ENCODE data around the gene LRPPRC.
A peak's percentile ranks its signal among the peaks of the same experiment; 100 is the strongest.
"Not testable (repeated sequence)": the region's sequence is repeated elsewhere in the genome, so short reads cannot be mapped to it uniquely, and the experiment has no call there.

Gene LRPPRC

DNA sequence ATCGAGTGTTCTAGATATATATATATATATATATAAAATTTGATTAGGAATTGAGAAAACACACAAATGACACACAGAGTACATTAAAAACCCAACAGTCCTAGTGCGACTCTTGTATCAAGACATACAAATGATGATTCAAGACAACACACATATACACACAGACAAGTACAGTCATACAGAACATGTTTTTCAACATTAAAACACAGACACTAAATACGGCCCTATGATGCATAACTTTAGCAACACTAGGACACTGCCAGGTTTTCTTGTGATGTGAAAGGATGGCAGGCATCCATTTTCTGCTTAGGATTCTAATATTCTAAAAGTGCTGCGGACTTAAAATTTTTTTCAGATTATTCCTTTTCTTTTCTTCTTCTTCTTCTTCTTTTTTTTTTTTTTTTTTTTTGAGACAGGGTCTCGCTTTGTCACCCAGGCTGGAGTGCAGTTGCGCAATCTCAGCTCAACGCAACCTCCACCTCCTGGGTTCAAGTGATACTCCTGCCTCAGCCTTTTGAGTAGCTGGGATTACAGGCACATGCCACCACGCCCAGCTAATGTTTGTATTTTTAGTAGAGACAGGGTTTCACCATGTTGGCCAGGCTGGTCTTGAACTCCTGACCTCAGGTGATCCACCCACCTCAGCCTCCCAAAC lies 84.5 kb downstream of the LRPPRC start:
- DNase-seq (ENCODE audit: low read depth in 2 of 2, low spot score in 1 of 2): not testable (repeated sequence)

DNA sequence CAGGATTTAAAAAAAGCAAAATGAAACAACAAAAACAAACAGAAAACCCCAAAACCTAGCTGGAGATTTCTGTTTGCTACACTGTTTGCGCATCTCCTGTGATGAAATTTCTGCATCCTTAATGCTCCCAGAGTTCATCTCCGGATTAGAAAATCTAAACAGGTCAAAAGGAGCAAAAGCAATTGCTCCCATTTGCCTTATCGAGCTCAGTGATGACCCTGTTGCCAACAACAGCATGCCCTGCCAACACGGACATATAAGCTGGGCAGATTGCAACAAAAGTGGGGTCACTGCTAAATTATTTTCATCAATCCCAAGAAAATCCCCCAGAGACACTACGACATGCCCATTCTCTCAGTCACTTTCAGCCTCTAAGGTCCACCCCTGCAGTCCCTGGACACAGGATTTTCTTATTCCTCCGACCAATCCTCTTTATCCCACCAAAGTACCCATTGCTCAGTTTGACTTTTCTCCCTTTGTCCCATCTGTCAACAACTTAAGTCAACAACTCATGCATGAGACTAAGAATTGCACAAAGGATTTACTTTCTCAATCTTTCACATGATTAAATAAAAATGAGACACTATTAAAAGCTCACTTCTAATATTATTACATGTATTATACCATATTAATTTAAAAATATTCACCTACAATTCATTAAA lies 89.2 kb downstream of the LRPPRC start:
- DNase-seq (ENCODE audit: low read depth in 2 of 2, low spot score in 1 of 2): no peak

- no peak for DNase-seq (ENCODE audit: low read depth in 2 of 2, low spot score in 1 of 2)
Observed at GRCh38 chr2:43905871-43906270, 89.9 kb downstream of the LRPPRC start.

DNA sequence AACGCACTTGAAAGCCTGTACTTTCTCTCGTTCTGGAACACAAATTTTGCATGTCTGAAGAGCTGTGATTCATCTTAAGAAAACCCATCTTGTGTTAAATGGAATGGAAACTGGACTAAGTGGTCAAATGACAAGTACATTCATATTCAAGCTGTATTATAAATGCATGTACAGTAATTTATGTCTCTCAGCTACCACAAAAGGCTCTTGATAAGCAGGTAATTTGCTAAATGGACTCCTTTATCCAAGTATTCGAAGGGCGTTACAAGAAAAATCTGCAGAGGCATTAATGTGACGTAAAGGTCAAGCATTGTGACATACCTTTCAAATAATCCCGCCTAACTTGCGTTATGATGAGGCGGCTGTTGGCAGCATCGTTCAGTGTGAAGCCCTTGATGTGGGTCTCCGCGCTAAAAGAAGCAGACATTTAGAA lies 90.4 kb downstream of the LRPPRC start:
- DNase-seq (ENCODE audit: low read depth in 2 of 2, low spot score in 1 of 2): no peak

GRCh38 chr2:43899589-43899988 lies 96.2 kb downstream of the LRPPRC start:
- DNase-seq (ENCODE audit: low read depth in 2 of 2, low spot score in 1 of 2): no peak

DNA sequence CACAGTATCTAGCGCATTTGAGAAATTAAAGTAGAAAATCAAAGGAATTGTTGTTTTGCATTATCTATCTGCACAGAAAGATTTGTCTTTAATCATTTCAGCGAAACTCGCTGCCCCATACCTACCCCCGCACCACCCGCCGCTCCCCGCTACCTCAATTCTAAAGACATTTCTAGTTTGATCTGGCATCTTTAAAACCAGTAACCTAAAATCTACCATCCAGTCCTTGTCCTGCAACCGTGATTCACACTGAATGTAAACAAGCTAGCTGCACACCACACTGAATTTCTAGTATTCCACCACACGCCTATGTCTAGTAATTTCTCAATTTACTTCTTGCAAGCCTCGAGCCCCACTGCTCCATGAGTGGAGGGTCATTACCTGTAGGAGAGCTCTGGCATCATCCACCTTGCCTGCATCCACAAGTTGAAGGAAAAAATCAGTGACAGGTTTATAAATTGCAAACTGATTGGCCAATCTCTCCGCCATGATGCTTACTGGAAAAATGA lies 96.9 kb downstream of the LRPPRC start:
- DNase-seq (ENCODE audit: low read depth in 2 of 2, low spot score in 1 of 2): no peak

- DNase-seq (ENCODE audit: low read depth in 2 of 2, low spot score in 1 of 2): no peak
Observed at GRCh38 chr2:43898134-43898837, 97.5 kb downstream of the LRPPRC start.

DNA sequence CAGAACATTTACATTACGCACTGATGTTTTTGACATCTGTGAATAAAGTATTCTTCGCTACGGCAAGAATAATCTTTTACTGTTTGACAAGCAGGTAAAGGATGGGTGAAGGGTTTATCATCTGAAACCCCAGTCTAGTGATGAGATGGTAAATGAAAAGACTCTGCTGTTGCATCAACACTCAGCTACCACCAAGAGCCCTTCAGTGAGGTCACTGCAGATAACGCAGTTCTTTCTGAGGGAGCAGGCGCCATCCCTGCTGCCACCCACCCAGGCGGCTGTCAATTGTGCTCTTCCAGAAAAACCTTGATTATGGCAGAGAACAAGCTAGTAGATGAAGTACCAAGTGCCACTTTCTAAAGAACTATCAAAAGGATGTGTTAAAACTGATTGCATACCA lies 98.3 kb downstream of the LRPPRC start:
- no peak for DNase-seq (ENCODE audit: low read depth in 2 of 2, low spot score in 1 of 2)

DNA sequence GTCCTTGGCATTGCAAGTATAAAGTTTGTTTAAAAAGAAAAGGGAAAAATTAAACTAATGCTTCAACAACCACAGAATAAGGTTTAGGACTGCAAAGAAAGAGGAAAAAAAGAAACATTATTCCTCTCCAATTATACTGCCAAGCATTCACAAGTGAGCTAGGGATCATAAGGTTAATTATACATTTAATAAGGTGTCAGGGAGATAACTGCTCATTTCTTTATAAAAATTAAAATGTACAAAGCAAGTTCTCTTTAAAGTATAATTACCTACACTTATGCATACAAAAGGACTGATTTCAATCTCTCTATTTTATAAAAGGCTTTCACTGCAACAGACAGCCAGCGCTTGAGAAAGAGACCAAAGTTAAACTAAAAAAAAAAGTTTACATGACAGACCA lies 98.9 kb downstream of the LRPPRC start:
- DNase-seq (ENCODE audit: low read depth in 2 of 2, low spot score in 1 of 2): no peak

- DNase-seq (ENCODE audit: low read depth in 2 of 2, low spot score in 1 of 2): no peak
Observed at GRCh38 chr2:43894743-43895142, 101.0 kb downstream of the LRPPRC start.

DNA sequence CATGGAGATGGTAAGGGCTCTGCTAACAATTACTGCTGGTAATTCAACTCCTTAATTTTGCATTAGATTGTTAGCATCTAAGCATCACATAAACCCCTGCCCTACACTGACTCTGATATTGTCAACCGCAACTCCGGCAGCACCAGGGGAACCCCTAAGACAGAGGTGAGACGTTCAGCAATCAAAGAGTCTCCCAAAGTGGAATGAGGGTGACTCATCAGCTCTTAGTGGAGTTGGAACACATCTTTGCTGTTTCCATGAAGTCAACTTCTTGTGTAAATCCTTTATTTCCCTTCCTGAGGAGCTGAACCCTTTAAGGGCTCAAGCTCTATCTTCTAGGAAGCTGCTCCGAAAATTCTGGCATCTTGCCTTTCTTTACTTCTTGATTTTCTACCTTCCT lies 104.9 kb downstream of the LRPPRC start:
- no peak for DNase-seq (ENCODE audit: low read depth in 2 of 2, low spot score in 1 of 2)

DNA sequence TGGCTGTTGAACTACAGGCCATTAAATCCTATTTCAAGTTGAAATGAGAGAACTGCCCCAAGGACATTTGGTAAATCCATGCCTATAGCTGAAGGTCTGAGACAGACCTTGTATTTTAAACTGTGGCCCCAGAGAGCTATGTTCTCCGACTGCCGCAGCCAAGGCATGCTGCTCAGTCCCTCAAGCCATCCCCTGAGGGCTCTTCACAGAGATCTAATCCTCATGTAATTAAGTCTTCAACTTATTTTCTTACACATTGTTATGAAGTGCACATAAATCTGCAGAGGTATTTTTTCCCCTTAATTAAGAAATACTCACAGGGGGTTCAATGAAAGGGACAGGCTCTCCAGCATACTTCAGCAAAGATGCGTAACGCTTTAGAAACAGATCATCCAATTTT lies 106.4 kb downstream of the LRPPRC start:
- DNase-seq (ENCODE audit: low read depth in 2 of 2, low spot score in 1 of 2): no peak

DNA sequence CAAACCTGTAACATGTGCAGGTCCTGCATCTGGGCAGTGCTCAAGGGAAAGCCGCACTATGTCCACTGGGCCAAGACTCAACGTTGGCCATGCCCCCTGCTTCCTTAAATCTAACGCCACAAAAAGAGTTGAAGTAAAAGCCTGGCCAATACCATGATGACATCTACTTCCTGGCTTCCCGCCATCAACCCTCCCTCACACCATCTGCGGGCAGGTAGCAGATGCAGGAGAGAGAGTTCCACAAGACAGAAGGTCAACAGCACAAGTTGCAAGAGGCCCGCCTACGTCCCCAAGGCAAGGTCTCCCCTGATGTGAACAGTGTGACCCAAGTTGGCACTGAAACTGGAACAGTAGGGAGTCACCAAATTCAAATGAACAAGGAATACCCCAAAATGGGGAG lies 108.6 kb downstream of the LRPPRC start:
- DNase-seq (ENCODE audit: low read depth in 2 of 2, low spot score in 1 of 2): no peak

GRCh38 chr2:43885132-43885632 lies 110.6 kb downstream of the LRPPRC start:
- DNase-seq (ENCODE audit: low read depth in 2 of 2, low spot score in 1 of 2): no peak

GRCh38 chr2:43884689-43885088 lies 111.1 kb downstream of the LRPPRC start:
- no peak for DNase-seq (ENCODE audit: low read depth in 2 of 2, low spot score in 1 of 2)

DNA sequence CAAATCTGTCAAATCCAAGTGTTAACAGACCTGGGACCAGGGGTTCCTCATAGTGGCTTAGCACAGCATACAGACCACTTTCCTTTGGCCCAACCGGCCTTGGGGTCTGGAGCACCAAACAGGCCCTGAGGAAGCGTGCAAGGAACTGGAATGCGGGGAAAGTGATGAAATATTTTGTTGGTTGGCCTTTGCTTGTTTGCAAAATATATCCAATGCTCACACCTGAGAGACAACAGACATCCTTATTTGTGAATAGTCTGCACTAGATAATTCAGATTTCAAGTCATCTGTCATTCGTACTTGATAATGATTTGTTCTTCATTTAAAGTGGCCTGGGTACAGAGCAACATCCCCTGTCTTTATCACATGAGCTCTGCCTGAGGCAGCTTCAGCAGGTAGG lies 113.5 kb downstream of the LRPPRC start:
- DNase-seq (ENCODE audit: low read depth in 2 of 2, low spot score in 1 of 2): no peak

GRCh38 chr2:43880952-43881351 lies 114.8 kb downstream of the LRPPRC start:
- DNase-seq (ENCODE audit: low read depth in 2 of 2, low spot score in 1 of 2): no peak

GRCh38 chr2:43880471-43880870 lies 115.3 kb downstream of the LRPPRC start:
- no peak for DNase-seq (ENCODE audit: low read depth in 2 of 2, low spot score in 1 of 2)

DNA sequence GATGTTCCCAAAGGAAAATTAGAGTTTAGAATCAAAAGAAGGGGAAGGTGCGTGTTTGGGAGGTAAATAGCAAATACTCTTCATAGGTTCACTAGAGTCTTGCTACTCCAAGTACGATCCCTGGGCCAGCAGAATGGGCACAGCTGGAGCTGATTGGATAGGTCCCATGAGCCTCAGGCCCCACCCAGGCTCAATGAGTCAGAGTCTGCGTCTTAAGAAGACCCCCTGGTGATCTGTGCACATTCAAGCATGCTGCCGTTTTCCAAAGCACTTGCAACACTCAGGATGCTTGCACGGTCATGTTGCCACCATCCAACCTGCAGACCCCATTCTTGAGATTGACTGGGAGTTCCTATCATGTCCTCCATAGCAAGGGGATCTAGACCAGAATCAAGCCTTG lies 116.5 kb downstream of the LRPPRC start:
- no peak for DNase-seq (ENCODE audit: low read depth in 2 of 2, low spot score in 1 of 2)

DNA sequence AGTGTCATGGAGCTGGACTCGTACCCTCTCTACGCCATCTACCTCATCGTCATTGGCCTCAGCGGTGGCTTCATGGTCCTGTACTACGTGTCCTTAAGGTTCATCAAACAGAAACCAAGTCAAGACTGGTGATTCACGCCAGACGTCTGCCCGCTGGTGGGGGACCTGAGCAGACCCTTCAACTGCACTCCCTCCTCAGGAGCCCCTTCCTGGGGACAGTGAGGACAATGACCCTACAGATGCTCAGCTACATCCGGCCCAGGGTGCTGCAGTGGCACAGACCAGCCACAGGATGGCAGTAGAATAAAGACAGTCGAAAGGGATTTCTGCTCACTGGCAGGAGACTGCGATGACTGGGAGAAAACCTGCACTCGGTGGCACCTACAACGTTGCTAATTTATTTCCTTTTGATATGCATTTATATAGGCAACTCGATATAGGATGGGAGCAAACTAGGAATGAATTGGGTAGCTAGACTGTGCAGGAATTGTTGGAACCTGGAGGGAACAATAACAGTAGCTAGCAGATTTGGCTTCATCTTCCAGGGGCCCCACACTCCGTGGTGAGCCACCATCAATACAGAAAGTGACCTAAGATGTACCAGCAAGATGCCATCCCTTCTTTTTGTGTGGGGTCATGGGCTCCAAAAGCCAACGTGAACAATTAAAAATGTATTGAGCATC lies 117.9 kb downstream of the LRPPRC start:
- DNase-seq (ENCODE audit: low read depth in 2 of 2, low spot score in 1 of 2): peak; percentile 5 to 27

DNA sequence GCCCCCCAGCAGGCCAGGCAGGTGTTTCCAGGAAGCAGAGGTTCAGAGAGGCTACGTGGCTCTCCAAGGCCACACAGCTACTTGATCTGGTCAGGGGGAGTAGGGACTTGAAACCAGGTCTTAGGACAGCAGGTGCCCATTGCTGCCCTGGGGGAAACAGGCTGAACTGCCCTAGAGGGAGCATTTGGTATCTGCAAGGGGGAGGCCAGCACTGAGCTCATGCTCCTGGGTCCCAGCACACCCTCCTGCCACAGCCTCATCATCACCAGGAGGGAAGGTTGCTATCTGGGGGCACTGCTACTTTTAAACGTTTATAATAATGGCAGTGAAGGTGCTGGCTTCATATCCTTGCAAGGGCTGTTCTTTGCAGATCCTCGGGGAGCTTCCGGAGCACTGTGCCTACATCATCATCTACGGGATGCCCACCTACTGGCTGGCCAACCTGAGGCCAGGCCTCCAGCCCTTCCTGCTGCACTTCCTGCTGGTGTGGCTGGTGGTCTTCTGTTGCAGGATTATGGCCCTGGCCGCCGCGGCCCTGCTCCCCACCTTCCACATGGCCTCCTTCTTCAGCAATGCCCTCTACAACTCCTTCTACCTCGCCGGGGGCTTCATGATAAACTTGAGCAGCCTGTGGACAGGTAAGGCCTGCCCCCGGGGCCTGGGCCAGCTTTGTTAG lies 120.9 kb downstream of the LRPPRC start:
- DNase-seq (ENCODE audit: low read depth in 2 of 2, low spot score in 1 of 2): no peak

Measured in stimulated activated CD8-positive, alpha-beta memory T cell treated with anti-CD3 and anti-CD28 coated beads, Interleukin-4, amount 100 ng/mL, for 1 hour (primary cell).